Measurements from ENCODE around the gene STXBP1. TPM values are rescaled to one million over a fixed set of nuclear protein-coding genes. Genes with fewer than 3 reads are reported as not detected.

STXBP1 gene
- total RNA-seq, 4 donors from 2014 or later = 17.2 to 34.0 (median 19.8) TPM

GRCh38 chr9:127599550-127599891, 12.6 kb upstream of the STXBP1 start:
- Histone ChIP-seq H3K27ac (replicated peaks in 1 of 4) (no peak overlapping the region), H3K4me3 (no peak overlapping the region), H3K9me3 (no peaks in the 10 kb centered on the region), H3K4me1 (no peaks in the 10 kb centered on the region), H3K36me3 (no peaks in the 10 kb centered on the region), H3K27me3 (no peaks in the 10 kb centered on the region)
- WGBS = 81% methylated on average over 7 of the region's 7 CpGs
- DNase-seq (ENCODE audit: extremely low spot score) = no peak
- intact Hi-C loops (cut with DNase I) = no loop called here
- TF ChIP-seq POLR2AphosphoS5 (IDR thresholded peaks at IDR 0.05) (no peak), POLR2A (IDR thresholded peaks at IDR 0.05; ENCODE audit: low read depth) (no peak), EP300 (IDR thresholded peaks at IDR 0.05) (no peak), CTCF (IDR thresholded peaks at IDR 0.05) (no peak)

GRCh38 chr9:127603226-127603625, 8.9 kb upstream of the STXBP1 start:
- no peak for DNase-seq (ENCODE audit: extremely low spot score)
- Histone ChIP-seq H3K4me1 (peaks cover 6 to 16% (median 11%) of the 10 kb centered on the region in 4 donors), H3K27ac (replicated peaks in 1 of 4) (no peak overlapping the region), H3K27me3 (no peaks in the 10 kb centered on the region), H3K9me3 (no peaks in the 10 kb centered on the region), H3K36me3 (no peaks in the 10 kb centered on the region), H3K4me3 (no peak overlapping the region)
- TF ChIP-seq EP300 (IDR thresholded peaks at IDR 0.05) = no peak
- TF ChIP-seq CTCF (IDR thresholded peaks at IDR 0.05) = no peak
- TF ChIP-seq POLR2A (IDR thresholded peaks at IDR 0.05; ENCODE audit: low read depth) = no peak
- no peak for TF ChIP-seq POLR2AphosphoS5 (IDR thresholded peaks at IDR 0.05)
- WGBS = 71% methylated on average over 3 of the region's 3 CpGs
- intact Hi-C loops (cut with DNase I) = no loop called here

GRCh38 chr9:127606043-127606442, 6.0 kb upstream of the STXBP1 start:
- no peak for DNase-seq (ENCODE audit: extremely low spot score)
- Histone ChIP-seq H3K36me3 (no peaks in the 10 kb centered on the region), H3K9me3 (no peaks in the 10 kb centered on the region), H3K4me3 (no peak overlapping the region), H3K4me1 (peaks cover 6 to 24% (median 19%) of the 10 kb centered on the region in 4 donors), H3K27me3 (no peaks in the 10 kb centered on the region), H3K27ac (replicated peaks in 1 of 4) (no peak overlapping the region)
- no peak for TF ChIP-seq POLR2A (IDR thresholded peaks at IDR 0.05; ENCODE audit: low read depth)
- TF ChIP-seq POLR2AphosphoS5 (IDR thresholded peaks at IDR 0.05) = no peak
- no peak for TF ChIP-seq EP300 (IDR thresholded peaks at IDR 0.05)
- no peak for TF ChIP-seq CTCF (IDR thresholded peaks at IDR 0.05)
- intact Hi-C loops (cut with DNase I) = no loop called here
- WGBS = 83% methylated on average over 1 of the region's 1 CpG

- Histone ChIP-seq H3K27me3 (no peaks in the 10 kb centered on the region), H3K36me3 (no peaks in the 10 kb centered on the region), H3K4me3 (peak overlapping the region; percentile 48 to 54 (median 52)), H3K4me1 (peaks cover 11 to 35% (median 30%) of the 10 kb centered on the region in 4 donors), H3K9me3 (no peaks in the 10 kb centered on the region), H3K27ac (replicated peaks in 1 of 4) (peak overlapping the region; percentile 50 to 59 (median 52))
- no peak for DNase-seq (ENCODE audit: extremely low spot score)
- intact Hi-C loops (cut with DNase I) = no loop called here
- TF ChIP-seq POLR2AphosphoS5 (IDR thresholded peaks at IDR 0.05) (peak in 1 of 2 donors; percentile 77), EP300 (IDR thresholded peaks at IDR 0.05) (no peak)
- 6% methylated on average over 15 of the region's 55 CpGs for WGBS
Observed at GRCh38 chr9:127608104-127608966, 3.7 kb upstream of the STXBP1 start.

GRCh38 chr9:127611603-127611898, 526 bp upstream of the STXBP1 start:
- H3K9me3 ChIP-seq = no peaks in the 10 kb centered on the region
- H3K27me3 ChIP-seq = no peaks in the 10 kb centered on the region
- intact Hi-C loops (cut with DNase I) = loop anchor here (5.0 kb wide), 2 partner anchors 106 to 121 kb away; partner anchors contain the start of genes PTRH1 and TTC16
- no peak for TF ChIP-seq CTCF (IDR thresholded peaks at IDR 0.05)
- TF ChIP-seq POLR2AphosphoS5 (IDR thresholded peaks at IDR 0.05) = no peak
- no peak for TF ChIP-seq POLR2A (IDR thresholded peaks at IDR 0.05; ENCODE audit: low read depth)
- TF ChIP-seq EP300 (IDR thresholded peaks at IDR 0.05) = no peak
- peaks cover 11 to 47% (median 41%) of the 10 kb centered on the region in 4 donors for H3K4me1 ChIP-seq
- peak overlapping the region; percentile 71 to 95 (median 92) for H3K27ac ChIP-seq (replicated peaks in 1 of 4)
- H3K36me3 ChIP-seq = no peaks in the 10 kb centered on the region
- DNase-seq (ENCODE audit: extremely low spot score) = no peak
- 1% methylated on average over 11 of the region's 11 CpGs for WGBS
- H3K4me3 ChIP-seq = peak overlapping the region; percentile 88 to 98 (median 95)
